NB4 (cell line): Measurements from ENCODE around the gene DEXI.

Experiments used
- MYC ChIP-seq: IDR thresholded peaks from 2 replicates; pipeline ENCODE4 v1.6.1; 2011; ENCODE audit warnings: low read depth, low read length
- POLR2A ChIP-seq: IDR thresholded peaks from 2 replicates; pipeline ENCODE4 v1.6.1; 2011; ENCODE audit warnings: mild to moderate bottlenecking; ENCODE audit not compliant: insufficient read length; ENCODE audit errors: extremely low read depth
- TF ChIP-seq, protein P1 (sequence below): IDR thresholded peaks from one replicate; pipeline ENCODE4 v1.5.1; 2012; ENCODE audit warnings: low read depth, low read length
- TF ChIP-seq, protein P2 (sequence below): IDR thresholded peaks from 2 replicates; pipeline ENCODE4 v1.6.1; 2011; ENCODE audit warnings: low read depth, low read length

DNA sequence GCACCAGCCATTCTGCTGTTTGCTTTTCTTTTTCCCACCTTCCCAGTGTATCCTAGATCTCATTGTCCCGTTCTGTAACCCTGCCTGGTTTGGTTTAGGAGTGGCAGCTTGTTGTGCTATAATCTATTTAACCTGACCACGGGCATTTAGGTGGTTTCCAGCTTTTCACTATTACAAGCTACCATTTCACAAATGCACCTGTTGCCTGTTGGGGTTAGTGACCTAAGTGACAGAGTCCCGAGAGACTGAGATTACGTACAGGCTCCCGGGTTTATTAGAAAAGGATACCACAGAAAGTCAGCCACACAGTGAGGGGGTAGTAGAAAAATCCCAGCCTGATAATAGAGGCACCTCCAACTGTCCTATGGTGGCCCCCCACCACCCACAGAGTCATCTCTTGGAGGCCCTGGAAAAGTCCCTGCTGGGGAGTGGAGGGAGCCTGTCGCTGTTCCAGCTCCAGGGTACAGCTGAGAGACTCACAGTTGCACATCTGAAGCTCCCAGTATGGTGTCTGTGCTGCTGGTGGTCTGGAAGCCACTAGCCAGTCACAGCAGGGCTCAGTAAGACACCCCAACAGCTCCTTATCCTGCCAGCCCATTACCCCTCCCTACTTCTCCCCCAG is 23.3 kb upstream of the DEXI start:
- TF ChIP-seq, protein P1, sequence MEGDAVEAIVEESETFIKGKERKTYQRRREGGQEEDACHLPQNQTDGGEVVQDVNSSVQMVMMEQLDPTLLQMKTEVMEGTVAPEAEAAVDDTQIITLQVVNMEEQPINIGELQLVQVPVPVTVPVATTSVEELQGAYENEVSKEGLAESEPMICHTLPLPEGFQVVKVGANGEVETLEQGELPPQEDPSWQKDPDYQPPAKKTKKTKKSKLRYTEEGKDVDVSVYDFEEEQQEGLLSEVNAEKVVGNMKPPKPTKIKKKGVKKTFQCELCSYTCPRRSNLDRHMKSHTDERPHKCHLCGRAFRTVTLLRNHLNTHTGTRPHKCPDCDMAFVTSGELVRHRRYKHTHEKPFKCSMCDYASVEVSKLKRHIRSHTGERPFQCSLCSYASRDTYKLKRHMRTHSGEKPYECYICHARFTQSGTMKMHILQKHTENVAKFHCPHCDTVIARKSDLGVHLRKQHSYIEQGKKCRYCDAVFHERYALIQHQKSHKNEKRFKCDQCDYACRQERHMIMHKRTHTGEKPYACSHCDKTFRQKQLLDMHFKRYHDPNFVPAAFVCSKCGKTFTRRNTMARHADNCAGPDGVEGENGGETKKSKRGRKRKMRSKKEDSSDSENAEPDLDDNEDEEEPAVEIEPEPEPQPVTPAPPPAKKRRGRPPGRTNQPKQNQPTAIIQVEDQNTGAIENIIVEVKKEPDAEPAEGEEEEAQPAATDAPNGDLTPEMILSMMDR: no peak
- no peak for TF ChIP-seq POLR2A
- TF ChIP-seq, protein P2, sequence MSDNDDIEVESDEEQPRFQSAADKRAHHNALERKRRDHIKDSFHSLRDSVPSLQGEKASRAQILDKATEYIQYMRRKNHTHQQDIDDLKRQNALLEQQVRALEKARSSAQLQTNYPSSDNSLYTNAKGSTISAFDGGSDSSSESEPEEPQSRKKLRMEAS: no peak
- no peak for TF ChIP-seq MYC
